ENCODE data around the gene PTGES3L. TPM values are rescaled to one million over a fixed set of nuclear protein-coding genes. Genes with fewer than 3 reads are reported as not detected.

The PTGES3L gene
- polyA plus RNA-seq, 1 donor from 2014 or later = 7.8 TPM

GRCh38 chr17:43006639-43007551 lies 27.0 kb upstream of the PTGES3L start, which contains the start of gene IFI35:
TSS of gene IFI35 (plus strand) at chr17:43006784. CDS start at chr17:43006948, 164 bp downstream.
- Histone ChIP-seq H3K9me3 (ENCODE audit: low read length) (no peaks in the 10 kb centered on the region), H3K27ac (ENCODE audit: low read length) (no peak within 1 kb of the TSS), H3K27me3 (ENCODE audit: insufficient read depth, low read depth, low read length) (no peaks in the 10 kb centered on the region), H3F3A (ENCODE audit: insufficient read depth, low read length, poor library complexity, severe bottlenecking) (no peaks in the 10 kb centered on the region), H3K9ac (ENCODE audit: low read length) (no peak within 1 kb of the TSS), H3K4me3 (ENCODE audit: low read length) (no peak within 1 kb of the TSS), H3K4me2 (ENCODE audit: low read length) (no peak within 1 kb of the TSS), H4K20me1 (ENCODE audit: insufficient read depth) (no peaks in the 10 kb centered on the region), H2AFZ (ENCODE audit: low read depth, low read length) (no peak within 1 kb of the TSS), H3K79me2 (replicated peaks; ENCODE audit: insufficient read depth, low read length) (no peaks in the 10 kb centered on the region), H3K9me2 (ENCODE audit: insufficient read depth, low read length) (no peaks in the 10 kb centered on the region), H3K36me3 (ENCODE audit: insufficient read depth, low read length) (no peaks in the 10 kb centered on the region)
- TF ChIP-seq MXI1 (conservative IDR thresholded peaks at IDR 0.05; ENCODE audit: poor library complexity, severe bottlenecking) (no peak), POLR2AphosphoS5 (IDR thresholded peaks at IDR 0.05) (no peak), EP300 (conservative IDR thresholded peaks at IDR 0.05; ENCODE audit: poor library complexity, severe bottlenecking) (no peak), TAF1 (IDR thresholded peaks at IDR 0.05; ENCODE audit: low read depth) (no peak), SMC3 (conservative IDR thresholded peaks at IDR 0.05; ENCODE audit: poor library complexity) (no peak), EZH2 (IDR thresholded peaks at IDR 0.05; ENCODE audit: borderline replicate concordance, insufficient read depth, low read length, poor library complexity, severe bottlenecking) (no peak), RAD21 (conservative IDR thresholded peaks at IDR 0.05) (no peak), REST (IDR thresholded peaks at IDR 0.05; ENCODE audit: borderline replicate concordance) (no peak)
- TF ChIP-seq, protein P1, sequence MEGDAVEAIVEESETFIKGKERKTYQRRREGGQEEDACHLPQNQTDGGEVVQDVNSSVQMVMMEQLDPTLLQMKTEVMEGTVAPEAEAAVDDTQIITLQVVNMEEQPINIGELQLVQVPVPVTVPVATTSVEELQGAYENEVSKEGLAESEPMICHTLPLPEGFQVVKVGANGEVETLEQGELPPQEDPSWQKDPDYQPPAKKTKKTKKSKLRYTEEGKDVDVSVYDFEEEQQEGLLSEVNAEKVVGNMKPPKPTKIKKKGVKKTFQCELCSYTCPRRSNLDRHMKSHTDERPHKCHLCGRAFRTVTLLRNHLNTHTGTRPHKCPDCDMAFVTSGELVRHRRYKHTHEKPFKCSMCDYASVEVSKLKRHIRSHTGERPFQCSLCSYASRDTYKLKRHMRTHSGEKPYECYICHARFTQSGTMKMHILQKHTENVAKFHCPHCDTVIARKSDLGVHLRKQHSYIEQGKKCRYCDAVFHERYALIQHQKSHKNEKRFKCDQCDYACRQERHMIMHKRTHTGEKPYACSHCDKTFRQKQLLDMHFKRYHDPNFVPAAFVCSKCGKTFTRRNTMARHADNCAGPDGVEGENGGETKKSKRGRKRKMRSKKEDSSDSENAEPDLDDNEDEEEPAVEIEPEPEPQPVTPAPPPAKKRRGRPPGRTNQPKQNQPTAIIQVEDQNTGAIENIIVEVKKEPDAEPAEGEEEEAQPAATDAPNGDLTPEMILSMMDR (IDR thresholded peaks at IDR 0.05; ENCODE audit: poor library complexity, severe bottlenecking) = no peak

DNA sequence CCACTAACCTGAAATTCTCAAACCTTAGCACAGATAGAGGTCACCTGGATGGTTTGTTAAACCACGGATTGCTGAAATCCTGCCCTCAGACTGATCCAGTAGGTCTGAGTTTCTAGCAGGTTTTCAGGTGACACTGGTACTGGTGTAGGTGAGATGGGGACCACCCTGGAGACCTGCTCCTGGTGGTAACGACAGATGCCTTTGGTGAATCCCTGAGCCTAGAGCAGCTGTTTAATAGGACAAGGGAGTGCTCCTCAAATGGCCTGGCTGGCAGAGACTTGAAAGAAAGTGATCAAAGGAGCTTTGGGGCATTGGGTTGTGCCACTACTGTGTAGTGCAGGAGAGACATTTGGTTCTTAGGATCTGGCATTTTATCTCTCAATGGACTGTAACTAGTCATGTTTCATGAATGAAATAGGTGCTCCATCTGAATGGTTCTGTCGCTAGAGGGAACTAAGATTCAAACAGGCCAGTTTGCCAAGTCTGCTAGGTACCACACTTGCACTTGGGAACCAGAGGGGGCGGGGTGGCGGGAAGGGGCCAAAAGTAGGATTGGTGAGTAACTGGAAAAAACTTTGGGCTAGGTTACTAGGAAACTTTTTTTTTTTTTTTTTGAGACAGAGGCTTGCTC lies 23.8 kb upstream of the PTGES3L start:
- Histone ChIP-seq H3K27ac (ENCODE audit: low read length) (no peak overlapping the region), H2AFZ (ENCODE audit: low read depth, low read length) (no peak overlapping the region), H3K36me3 (ENCODE audit: insufficient read depth, low read length) (no peaks in the 10 kb centered on the region), H3K27me3 (ENCODE audit: insufficient read depth, low read depth, low read length) (no peaks in the 10 kb centered on the region), H3F3A (ENCODE audit: insufficient read depth, low read length, poor library complexity, severe bottlenecking) (no peaks in the 10 kb centered on the region), H3K4me3 (ENCODE audit: low read length) (no peak overlapping the region), H3K9me3 (ENCODE audit: low read length) (no peaks in the 10 kb centered on the region), H3K9ac (ENCODE audit: low read length) (no peak overlapping the region), H3K79me2 (replicated peaks; ENCODE audit: insufficient read depth, low read length) (peaks cover 14% of the 10 kb centered on the region), H4K20me1 (ENCODE audit: insufficient read depth) (no peaks in the 10 kb centered on the region), H3K9me2 (ENCODE audit: insufficient read depth, low read length) (no peaks in the 10 kb centered on the region), H3K4me2 (ENCODE audit: low read length) (no peak overlapping the region)
- TF ChIP-seq RAD21 (conservative IDR thresholded peaks at IDR 0.05) (no peak), SMC3 (conservative IDR thresholded peaks at IDR 0.05; ENCODE audit: poor library complexity) (no peak), REST (IDR thresholded peaks at IDR 0.05; ENCODE audit: borderline replicate concordance) (no peak), EP300 (conservative IDR thresholded peaks at IDR 0.05; ENCODE audit: poor library complexity, severe bottlenecking) (no peak), POLR2AphosphoS5 (IDR thresholded peaks at IDR 0.05) (no peak), EZH2 (IDR thresholded peaks at IDR 0.05; ENCODE audit: borderline replicate concordance, insufficient read depth, low read length, poor library complexity, severe bottlenecking) (no peak), TAF1 (IDR thresholded peaks at IDR 0.05; ENCODE audit: low read depth) (no peak), MXI1 (conservative IDR thresholded peaks at IDR 0.05; ENCODE audit: poor library complexity, severe bottlenecking) (no peak)
- TF ChIP-seq, protein P1 (IDR thresholded peaks at IDR 0.05; ENCODE audit: poor library complexity, severe bottlenecking) = no peak

Data from neural cell (in vitro differentiated cells).